GM21825 (cell line): Measurements from ENCODE around the gene DAPK1.
"Not testable (repeated sequence)": the region's sequence is repeated elsewhere in the genome, so short reads cannot be mapped to it uniquely, and the experiment has no call there.

Experiments used
- ATAC-seq: cut with Tn5 transposase; IDR thresholded peaks from one replicate; pipeline ENCODE4 v1.9.1; 2021; ENCODE audit warnings: mild to moderate bottlenecking, moderate library complexity; ENCODE audit not compliant: unreplicated experiment

The DAPK1 gene

DNA sequence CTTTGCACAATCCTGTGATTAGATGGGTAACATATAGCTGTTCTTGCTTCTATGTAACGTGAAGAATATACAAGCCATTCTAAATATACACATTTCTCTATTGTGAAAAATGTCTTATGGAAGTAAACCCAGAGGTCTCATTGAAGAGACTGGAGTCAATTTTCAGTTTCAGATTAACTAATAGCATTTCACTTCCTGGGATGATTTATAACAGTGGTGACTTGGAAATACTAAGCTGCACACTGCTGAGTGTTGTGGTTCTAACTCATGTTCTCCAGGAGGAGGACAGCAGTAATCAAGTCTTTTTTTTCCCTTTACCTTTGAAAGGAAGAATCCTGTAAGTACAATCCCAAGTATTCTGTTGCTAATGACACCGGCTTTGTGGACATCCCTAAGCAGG, 231.6 kb downstream of the DAPK1 start:
- ATAC-seq = no peak

DNA sequence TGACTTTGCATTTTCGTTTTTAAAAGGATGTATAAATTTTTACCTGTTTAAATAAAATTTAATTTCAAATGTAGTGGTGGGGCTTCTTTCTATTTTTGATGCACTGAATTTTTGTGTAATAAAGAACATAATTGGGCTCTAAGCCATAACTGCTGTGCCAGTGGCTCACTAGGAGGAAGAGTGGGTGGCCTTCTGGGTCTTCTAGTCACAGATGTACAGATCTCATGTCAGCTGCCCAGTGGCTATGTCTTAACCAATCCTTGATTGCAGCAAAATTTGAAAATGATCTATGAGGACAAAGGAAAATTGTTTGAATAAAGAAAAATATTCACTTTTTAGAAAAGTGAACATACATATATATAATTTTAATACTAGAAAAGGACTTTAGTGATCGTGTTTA, 233.7 kb downstream of the DAPK1 start:
- no peak for ATAC-seq

DNA sequence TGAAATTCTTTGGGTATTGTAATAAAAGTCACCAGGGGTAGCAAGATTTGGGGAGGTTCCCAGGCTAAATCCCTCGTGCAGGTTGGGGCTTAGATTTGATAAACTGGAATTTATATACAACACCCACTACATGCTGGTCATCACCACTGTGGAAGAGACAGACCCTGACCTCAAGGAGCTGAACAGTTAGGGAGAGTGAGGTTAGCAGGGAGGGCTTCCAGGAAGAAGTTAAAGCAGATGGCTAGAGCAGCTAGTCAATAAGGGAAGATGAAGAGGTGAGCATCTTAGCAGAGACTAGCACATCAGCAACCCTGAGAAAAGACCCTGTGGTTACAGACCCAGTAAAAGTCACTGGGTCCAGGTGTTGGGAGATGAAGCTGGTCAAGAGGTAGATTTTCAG, 234.7 kb downstream of the DAPK1 start:
- ATAC-seq = no peak

DNA sequence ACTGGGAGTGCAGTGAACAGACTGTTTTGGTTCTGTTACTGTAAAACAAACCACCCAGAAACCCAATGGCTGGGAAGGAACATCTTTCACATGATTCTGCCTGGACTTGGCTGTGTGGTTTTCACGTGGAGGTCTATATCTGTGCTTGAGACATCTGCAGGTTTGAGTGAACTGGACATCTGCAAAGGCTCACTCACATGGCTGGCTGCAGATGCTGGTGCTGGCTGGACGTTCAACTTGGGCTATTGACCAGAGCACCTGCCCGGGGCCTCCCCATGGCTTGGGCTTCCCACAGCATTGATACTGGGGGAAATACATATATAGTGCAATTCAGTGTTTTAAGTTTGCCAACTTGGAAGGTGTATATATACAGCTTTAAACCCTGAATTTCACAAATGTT, 235.1 kb downstream of the DAPK1 start:
- no peak for ATAC-seq

DNA sequence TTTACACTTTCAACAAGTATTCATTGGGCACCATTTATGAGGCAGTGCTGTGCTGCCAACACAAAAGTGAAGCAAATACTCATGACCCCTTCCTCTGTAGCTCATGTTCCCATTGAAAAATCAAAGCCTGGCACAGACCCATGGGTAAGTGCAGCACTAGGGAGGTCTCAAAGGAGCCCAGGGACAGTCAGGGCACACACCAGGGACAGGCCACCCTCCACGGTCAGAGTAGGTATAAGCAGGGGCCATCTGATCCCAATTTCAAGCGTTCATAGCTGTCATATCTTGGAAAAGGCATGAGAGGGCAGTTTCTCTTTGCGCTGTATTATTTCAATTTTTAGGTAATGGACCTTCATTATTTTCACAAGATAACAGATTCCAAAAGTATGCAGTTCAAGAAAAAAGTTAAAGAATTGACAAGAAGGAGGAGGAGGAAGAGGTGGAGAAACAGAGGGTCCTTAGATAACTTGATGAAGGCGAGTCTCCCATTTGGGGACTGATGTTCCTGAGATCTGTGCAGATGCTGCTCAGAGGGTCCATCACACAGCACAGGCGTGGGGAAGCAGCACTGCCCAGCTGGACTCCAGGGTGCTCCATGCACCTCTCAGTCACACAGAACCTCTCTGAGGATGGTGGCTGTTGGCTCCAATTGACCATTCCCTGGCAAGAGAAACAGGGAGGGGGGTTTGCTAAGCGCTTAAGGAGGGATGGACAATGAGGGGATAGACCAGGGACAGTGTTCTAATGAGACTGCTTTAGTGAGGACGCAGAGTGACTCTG, 235.8 kb downstream of the DAPK1 start:
- no peak for ATAC-seq

DNA sequence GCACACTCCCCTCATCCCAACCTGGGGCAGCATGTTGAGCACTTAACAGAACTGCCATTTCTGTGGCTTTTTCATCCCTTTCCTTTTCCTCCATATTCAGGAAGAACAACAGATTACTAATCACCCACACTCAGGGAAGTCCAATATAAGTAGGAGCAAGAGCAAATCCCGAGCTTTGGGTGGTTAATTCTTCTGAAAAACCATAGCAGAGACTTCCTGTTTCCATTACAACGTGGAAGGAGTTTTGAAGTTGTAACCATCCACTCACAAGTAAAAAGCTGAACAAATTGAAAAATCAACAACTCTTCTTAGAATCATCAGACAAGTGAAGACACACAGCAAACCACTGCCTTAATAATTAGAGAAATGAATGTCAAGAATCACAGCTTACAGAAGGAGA, 236.4 kb downstream of the DAPK1 start:
- ATAC-seq = no peak

DNA sequence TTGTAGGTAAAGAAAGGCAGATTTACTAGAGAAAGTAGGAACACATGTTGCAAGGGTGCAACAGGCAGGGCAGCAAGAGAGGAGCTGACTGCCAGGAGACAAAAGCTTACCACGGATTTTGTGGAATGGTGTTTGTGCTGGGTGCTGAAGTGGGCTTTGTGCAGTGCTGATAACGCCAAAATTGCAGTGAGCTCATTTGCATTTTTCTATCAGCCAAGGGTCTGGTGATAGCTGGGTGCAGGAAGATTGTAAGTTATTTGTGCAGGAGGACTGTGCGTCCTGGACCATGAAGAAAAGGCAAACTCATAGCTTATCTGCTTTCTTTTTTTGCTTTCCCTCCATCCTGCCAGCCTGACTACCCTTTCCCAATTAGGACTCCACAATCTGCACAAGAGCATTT, 241.9 kb downstream of the DAPK1 start:
- no peak for ATAC-seq

DNA sequence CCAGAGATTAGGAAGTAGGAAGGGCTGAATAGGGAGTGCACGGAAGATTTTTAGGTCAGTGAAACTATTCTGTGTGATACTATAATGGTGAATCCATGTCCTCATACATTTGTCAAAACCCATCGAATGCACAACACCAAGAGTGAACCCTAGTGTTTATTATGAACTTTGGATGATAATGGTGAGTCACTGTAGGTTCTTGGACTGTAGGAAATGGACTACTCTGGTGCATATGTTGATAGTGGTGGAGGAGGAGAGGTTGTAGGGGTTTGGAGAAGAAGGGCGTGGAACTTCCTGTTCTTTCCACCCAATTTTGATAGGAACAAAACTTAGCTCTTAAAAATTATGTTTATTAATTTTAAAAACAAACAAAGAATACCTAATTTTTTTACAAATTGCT, 242.5 kb downstream of the DAPK1 start:
- no peak for ATAC-seq

DNA sequence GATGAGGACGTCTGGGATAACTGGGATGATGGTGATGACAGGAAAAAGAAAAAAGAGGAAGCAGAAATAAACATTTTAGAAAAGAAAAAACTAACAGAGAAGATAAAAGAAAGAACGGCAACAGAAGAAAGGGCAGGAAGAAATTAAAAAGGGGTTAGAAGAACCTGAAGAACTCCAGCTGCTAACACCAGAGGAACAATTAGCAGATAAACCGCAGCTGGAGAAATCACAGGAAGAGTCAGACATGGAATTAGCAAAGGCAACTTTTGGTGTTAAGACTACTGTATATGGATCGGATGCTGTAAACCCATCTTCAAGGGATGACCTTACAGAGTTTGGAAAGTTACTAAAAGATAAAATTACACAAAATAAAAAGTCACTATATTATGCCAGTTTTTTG, 243.7 kb downstream of the DAPK1 start:
- no peak for ATAC-seq

DNA sequence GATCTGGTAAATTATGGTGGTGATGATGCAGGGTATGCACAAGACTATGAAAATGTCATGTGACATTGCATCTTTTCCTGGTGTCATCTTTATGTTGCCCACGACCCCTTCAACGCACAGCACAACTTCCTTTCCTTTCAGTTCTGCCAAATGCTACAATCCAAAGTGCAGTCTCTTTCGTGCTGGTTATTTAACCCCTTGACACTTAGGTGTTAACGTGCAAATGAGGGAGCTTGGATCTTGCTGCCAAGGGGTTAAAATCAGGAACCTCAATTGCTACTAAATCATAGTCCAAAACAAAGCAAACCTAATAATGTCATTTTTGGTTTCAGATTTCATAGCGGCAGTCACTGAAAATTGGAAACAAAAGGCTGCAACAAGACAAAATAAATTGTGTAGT, 244.2 kb downstream of the DAPK1 start:
- no peak for ATAC-seq

DNA sequence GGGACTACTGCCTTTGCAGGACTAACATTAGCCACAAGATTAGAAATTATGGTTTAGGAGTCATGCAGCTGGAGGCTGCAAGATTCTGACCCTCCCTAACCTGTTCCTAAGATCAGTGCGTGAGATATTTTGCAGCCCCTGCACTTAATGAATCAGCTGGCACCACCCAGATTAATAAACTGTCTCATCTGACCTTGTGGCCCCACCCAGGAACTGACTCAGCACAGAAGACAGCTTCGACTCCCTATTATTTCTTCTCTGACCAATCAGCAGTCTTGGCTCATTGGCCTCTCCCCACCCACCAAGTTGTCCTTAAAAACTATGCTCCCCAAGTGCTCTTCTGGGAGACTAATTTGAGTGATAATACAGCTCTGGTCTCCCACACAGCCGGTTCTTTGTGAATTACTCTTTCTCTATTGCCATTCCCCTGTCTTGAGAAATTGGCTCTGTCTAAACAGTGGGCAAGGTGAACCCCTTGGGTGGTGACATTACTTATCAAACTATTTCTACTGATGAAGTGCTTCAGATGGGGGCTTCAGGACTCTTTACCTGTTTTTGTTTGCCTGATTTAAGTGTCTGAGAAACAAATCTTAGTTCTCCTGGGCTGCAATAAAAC, 245.3 kb downstream of the DAPK1 start:
- no peak for ATAC-seq

DNA sequence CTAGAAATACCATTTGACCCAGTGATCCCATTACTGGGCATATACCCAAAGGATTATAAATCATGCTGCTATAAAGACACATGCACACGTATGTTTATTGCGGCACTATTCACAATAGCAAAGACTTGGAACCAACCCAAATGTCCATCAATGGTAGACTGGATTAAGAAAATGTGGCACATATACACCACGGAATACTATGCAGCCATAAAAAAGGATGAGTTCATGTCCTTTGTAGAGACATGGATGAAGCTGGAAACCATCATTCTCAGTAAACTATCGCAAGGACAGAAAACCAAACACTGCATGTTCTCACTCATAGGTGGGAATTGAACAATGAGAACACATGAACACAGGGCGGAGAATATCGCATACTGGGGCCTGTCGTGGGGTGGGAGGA, 246.6 kb downstream of the DAPK1 start:
- ATAC-seq = not testable (repeated sequence)

DNA sequence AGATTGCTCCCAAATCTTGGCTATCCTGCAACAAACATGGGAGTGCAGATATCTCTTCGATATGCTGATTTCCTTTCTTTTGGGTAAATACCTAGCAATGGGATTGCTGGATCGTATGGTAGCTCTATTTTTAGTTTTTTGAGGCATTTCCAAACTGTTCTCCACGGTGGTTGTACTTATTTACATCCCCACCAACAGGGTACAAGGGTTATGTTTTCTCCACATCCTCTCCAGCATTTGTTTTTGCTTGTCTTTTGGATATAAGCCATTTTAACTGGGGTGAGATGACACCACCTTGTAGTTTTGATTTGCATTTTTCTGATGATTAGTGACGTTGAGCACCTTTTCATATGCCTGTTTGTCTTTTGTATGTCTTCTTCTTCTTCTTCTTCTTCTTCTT, 248.5 kb downstream of the DAPK1 start:
- ATAC-seq = no peak

DNA sequence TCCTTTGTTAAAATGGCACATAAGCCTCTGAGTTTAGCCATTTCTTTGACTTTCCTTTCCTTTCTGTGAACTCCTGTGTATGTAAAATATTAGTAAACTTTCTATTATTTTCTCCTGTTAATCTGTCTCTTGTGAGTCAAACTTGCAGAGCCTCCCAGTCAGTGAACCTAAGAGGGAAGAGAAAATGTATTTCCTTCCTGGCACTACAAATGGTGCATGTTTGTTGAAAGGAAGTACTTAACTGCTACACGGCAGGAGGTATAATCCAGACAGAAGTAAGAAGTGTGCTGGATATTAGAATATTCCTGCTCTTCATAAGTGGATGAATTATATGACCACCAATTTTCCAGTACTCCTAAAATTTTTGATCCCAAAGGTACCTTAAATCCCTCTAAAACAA, 251.2 kb downstream of the DAPK1 start:
- no peak for ATAC-seq

DNA sequence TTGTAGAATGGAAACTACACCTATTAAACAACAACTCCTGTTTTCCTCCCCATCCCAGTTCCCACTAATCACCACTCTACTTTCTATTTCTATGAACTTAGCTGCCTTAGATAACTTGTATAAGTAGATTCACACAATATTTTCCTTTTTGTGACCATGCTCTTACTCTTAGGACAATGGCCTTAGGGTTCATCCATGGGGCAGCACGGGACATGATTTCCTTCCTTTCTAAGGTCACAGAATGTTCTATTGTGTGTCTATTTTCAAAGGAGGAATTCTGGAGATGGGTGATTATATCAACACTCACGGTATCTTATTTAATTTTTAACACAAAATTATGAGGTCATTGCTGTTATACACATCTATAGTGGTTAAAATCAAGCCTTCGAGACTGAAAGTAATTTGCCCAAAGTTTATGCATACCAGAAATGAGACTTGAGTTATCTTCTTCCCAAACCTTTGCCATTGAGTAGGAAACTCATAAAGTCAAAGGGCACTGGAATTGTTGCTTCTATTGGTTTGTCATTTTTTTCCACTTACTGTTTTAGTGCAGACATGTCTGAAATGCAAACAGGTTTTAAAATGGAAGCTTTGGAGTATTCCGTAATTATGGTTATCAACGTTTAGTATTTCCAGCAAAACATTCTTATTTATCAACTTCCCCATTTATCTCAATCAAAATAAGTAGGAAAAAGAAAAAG, 251.8 kb downstream of the DAPK1 start:
- ATAC-seq = no peak

DNA sequence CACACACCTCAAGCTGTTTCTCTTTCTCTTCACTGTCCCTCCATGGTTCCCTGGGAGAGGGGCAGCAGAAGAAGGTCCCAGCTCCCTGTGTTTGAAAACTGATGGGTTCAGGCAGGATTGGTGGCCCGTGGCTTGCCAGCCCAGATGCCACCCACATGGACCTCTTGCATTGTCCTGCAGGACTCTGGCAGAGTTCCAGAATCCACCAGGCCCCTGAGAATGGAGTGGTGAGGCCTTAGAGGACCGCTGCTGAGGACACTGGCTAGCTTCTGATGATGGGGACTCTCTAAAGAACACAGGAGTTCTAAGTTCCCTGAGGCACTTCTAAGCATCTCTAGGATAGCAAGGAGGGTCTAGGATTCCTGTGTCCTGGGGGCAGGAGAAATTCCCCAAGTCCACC, 253.1 kb downstream of the DAPK1 start:
- ATAC-seq = no peak

DNA sequence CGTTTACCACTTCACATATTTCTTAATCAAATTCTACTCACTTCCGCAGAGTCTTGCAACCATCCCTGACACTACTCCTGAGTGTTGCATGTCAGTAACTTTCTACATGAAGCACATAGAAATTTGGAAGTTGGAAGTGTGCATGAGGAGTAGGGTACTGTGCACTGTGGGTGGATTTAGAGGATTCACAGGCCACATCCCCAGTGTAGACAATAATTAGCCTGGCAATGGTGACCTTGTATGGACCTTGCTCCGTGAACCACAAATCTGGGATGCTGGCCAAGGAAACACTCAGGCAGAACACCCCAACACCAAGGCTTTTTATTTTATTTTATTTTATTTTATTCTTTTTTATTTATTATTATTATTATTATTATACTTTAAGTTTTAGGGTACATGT, 253.8 kb downstream of the DAPK1 start:
- no peak for ATAC-seq

DNA sequence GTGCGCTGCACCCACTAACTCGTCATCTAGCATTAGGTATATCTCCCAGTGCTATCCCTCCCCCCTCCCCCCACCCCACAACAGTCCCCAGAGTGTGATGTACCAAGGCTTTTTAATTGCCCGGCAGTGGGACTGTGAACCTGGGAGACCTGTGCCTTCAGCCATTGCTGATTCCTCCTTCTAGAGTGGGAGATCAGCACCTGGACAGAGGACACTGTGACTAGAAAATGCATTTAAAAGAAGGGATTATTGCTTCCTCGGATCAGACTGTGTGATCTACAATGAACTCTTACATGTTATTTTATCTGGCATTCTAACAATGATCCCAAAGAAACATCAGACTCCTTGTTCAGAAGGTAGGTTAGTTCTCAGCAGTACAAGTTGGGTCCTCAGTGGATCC, 254.2 kb downstream of the DAPK1 start:
- ATAC-seq = no peak

DNA sequence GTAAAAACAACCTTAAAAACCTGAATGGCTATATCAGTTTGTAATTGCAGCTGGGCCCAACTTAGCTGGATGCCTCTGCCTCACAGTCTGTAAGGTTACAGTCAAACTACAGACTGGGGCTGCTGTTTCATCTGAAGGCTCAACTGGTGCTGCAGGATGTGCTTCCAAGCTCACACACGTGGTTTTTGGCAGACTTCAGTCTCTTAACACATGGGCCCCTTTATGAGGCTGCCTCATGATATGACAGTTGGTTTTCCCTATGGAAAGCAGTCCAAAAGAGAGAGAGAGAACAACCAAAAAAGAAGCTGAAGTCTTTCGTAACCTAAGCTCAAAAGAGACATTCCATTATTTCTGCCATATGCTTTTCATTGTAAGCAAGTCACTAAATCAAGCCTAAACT, 255.6 kb downstream of the DAPK1 start:
- no peak for ATAC-seq
